SK-N-SH treated with all-trans-retinoic acid at 6 μM for 48 hours (cell line): Measurements from ENCODE around the gene MADD.

Source experiments
- ARNTL ChIP-seq: fragments of 450-650 bp; formaldehyde crosslinking; IDR thresholded peaks from 2 replicates; pipeline ENCODE4 v1.5.0; 2020; ENCODE audit warnings: low read depth, mild to moderate bottlenecking, moderate library complexity, borderline replicate concordance
- BACH2 ChIP-seq: fragments of 250-450 bp; sonication (Bioruptor Pico); IDR thresholded peaks from 2 replicates; pipeline ENCODE4 v1.9.0; 2021; ENCODE audit warnings: mild to moderate bottlenecking, borderline replicate concordance
- ESRRG ChIP-seq: fragments of 250-450 bp; sonication (Bioruptor Pico); IDR thresholded peaks from 2 replicates; pipeline ENCODE4 v1.6.1; 2021; ENCODE audit warnings: mild to moderate bottlenecking
- OSR1 ChIP-seq: fragments of 250-450 bp; sonication (Bioruptor Pico); IDR thresholded peaks from 2 replicates; pipeline ENCODE4 v1.8.0; 2022; ENCODE audit warnings: moderate library complexity, mild to moderate bottlenecking, inconsistent platforms
- PATZ1 ChIP-seq: fragments of 250-450 bp; sonication (Bioruptor Pico); IDR thresholded peaks from 2 replicates; pipeline ENCODE4 v1.8.0; 2020; ENCODE audit warnings: mild to moderate bottlenecking, moderate library complexity, borderline replicate concordance
- PPARA ChIP-seq: fragments of 250-450 bp; sonication (Bioruptor Pico); IDR thresholded peaks from 2 replicates; pipeline ENCODE4 v1.5.0; 2020; ENCODE audit warnings: mild to moderate bottlenecking, borderline replicate concordance
- RARB ChIP-seq: fragments of 250-450 bp; sonication (Bioruptor Pico); IDR thresholded peaks from 2 replicates; pipeline ENCODE4 v1.8.0; 2021; ENCODE audit warnings: mild to moderate bottlenecking, moderate library complexity
- ZFP3 ChIP-seq: fragments of 250-450 bp; sonication (Bioruptor Pico); IDR thresholded peaks from 2 replicates; pipeline ENCODE4 v1.5.0; 2020; ENCODE audit warnings: mild to moderate bottlenecking, moderate library complexity
- ZFP30 ChIP-seq: fragments of 450-650 bp; formaldehyde crosslinking; IDR thresholded peaks from 2 replicates; pipeline ENCODE4 v1.5.0; 2022; ENCODE audit warnings: mild to moderate bottlenecking, moderate library complexity
- ZNF8 ChIP-seq: fragments of 450-650 bp; formaldehyde crosslinking; IDR thresholded peaks from 2 replicates; pipeline ENCODE4 v1.5.0; 2020; ENCODE audit warnings: mild to moderate bottlenecking, moderate library complexity
- TF ChIP-seq, protein P1 (sequence below): fragments of 250-450 bp; sonication (Bioruptor Pico); IDR thresholded peaks from 2 replicates; pipeline ENCODE4 v1.5.1; 2020; ENCODE audit warnings: low read depth, mild to moderate bottlenecking, moderate library complexity

DNA sequence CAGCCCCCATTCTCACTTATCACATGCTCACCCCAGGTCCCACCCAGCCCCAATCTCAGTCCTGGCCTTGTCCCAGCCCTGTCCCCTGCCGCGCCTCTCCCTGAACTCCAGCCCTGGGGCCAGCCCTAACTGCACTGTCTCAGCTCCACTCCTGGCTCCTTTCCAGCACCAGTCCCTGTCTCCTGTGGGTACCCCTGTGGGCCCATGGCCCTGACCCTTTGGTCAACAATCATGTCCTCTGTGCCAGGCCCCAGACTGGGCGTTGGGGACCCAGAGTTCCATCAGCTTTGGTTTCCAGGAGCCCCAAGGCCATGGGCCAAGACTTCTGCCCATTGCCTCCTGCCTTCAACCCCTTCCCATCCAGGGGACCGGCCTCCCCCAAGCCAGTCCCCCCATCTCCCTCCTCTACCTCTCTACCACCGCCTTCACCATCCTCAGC, 107.7 kb downstream of the MADD start:
- TF ChIP-seq PATZ1 (no peak), ZNF8 (no peak), RARB (no peak), ARNTL (no peak), OSR1 (CRISPR knock-in tag) (no peak), ZFP30 (no peak), ZFP3 (CRISPR knock-in tag) (no peak), PPARA (CRISPR knock-in tag) (no peak), ESRRG (CRISPR knock-in tag) (no peak), BACH2 (CRISPR knock-in tag) (no peak)
- TF ChIP-seq, protein P1, sequence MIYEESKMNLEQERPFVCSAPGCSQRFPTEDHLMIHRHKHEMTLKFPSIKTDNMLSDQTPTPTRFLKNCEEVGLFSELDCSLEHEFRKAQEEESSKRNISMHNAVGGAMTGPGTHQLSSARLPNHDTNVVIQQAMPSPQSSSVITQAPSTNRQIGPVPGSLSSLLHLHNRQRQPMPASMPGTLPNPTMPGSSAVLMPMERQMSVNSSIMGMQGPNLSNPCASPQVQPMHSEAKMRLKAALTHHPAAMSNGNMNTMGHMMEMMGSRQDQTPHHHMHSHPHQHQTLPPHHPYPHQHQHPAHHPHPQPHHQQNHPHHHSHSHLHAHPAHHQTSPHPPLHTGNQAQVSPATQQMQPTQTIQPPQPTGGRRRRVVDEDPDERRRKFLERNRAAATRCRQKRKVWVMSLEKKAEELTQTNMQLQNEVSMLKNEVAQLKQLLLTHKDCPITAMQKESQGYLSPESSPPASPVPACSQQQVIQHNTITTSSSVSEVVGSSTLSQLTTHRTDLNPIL (CRISPR knock-in tag) = no peak
